HG02759 (cell line): ENCODE measurements around the gene DAPK1.

Source experiments
- ATAC-seq: cut with Tn5 transposase; IDR thresholded peaks from one replicate; pipeline ENCODE4 v1.9.1; 2021; ENCODE audit warnings: mild to moderate bottlenecking, moderate library complexity; ENCODE audit not compliant: unreplicated experiment

DAPK1 gene

DNA sequence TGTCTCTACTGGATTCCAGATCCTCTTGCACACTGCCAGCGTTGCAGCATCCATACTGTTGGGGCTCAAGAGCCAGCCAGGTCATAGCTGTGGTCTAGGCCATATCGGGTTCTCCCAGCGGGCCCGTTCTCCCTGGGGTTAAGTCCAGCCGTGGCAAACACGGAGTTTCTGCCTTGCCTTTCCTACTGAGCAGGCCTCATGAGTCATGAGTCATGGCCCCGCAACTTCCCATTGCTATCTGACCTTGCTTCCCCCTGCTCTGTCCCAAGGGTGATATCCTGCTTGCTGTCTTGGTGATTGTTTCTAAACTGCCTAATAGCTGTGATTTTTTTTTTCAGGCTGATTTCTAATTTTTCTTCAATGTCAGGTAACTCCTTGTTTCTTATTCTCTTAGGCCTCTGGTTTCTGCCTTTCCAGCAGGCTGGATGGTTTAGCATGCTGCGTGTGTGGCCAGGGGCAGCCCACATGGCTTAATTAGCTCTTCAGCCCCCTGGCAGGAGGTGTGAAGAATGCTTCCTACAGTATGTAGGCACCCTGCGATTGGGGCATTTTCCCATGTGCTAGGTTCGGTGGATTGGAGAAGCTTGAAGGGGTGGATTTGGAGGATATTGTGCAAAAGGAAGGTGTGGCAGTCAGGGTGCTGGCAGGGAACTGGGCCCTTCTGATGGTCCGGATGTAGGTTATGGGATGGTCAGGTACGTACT, 18.7 kb downstream of the DAPK1 start:
- ATAC-seq, result no peak

DNA sequence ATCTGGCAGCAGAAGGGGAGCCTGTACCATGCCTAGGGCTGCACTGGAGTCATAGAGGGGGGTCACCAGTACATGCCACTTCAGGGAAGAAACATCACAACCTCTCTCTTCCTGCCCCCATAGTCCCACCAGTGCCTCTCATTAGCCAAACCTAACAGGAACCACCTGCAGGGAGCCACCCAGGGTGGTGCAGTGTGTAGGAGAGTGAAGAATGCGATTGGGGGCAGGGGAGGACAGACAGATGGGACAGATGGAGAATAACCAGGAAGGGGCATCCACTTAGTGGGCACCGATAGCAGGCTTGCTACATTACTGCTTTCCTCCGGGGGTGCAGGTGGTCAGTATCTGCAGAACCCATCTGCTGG, 19.2 kb downstream of the DAPK1 start:
- ATAC-seq, result no peak

- ATAC-seq, result no peak
Observed at GRCh38 chr9:87517732-87518131, 20.1 kb downstream of the DAPK1 start.

GRCh38 chr9:87518702-87519335, 21.2 kb downstream of the DAPK1 start:
- ATAC-seq, result no peak

GRCh38 chr9:87519461-87519860, 21.8 kb downstream of the DAPK1 start:
- ATAC-seq, result no peak

- no peak for ATAC-seq
Observed at GRCh38 chr9:87520172-87520683, 22.6 kb downstream of the DAPK1 start.

- ATAC-seq, result no peak
Observed at GRCh38 chr9:87521834-87522233, 24.2 kb downstream of the DAPK1 start.

DNA sequence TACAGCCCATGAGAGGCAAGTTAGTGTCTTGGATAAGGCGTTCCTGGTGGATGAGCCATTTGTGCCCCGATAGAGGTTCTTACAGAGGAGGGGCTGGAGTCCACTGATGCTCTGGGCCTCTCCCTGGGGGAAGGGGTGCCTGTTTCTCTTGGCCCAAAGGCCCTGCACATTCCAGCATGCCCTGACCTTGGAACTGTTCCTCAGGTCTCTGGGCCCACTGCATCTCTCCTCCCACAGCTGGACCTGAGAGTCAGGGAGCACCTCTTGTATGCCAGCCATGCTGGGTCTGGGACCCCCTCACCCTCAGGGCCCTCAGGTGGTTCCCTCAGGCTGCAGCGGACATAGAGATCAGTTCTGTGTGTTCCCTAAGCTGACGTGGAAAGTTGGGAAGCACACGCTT, 26.4 kb downstream of the DAPK1 start:
- no peak for ATAC-seq

DNA sequence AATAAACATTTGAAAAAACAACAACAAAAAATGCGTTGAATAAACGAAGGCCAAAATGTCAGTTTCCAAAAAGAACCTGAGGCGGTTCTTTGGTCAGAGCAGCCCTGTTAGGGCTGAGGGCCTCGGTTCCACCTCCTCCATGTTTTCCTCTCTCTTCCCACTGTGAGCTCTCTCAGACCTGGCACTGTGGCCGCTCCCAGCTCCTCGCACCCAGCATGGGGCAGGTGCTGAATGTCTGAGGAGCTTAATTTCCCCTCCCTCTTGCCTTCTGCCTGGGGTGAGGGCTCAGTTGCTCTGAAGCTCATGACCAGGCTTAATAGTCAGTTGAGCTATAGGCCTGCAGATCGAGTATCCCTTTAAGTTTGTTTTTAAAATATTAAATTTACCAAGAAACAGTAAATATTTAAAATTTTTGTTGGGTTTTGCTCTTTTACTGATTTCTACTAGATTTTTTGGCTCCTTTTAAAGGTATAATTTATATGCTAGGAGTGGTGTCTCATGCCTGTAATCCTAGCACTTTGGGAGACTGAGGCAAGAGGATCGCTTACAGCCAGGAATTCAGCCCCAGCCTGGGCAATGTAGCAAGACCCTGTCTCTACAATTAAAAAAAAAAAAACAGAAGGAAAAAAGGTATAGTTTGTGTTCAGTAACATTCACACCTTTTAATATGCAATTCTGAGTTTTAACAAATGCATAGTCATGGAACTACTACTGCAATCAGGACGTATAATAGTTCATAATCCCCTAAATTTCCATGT, 28.1 kb downstream of the DAPK1 start:
- ATAC-seq, result no peak

DNA sequence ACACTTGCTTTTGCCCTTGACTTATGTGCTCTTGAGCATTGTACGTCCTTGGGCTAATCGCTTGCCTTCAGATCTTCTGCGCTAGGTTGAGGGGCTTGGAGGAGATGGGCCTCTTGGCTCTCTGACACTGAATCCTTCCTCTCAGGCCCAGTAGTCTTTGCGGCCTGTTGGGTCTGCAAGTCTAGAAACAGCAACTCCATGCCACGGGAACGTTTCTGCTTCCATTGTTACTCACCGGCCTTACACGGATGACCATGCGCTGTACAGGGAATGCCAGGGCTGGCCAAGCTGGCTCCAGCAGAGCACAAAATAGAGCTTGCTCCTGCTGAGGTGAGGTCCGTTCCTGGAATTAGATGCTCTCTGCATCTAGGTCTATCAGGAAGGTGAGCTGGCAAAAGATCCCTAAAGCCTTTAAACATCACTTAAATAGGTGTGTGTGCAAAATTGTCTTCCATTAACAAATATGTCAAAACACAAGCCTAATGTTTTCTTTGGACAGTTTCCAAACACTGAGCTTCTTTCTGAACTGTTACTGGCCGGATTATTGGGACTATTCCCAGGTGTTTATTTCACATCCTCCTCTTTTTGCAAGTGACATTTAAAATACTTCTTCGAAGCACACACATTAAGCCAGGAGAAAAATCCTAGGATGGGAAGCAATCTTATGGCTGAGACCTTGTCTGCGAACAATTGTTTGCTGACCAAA, 29.7 kb downstream of the DAPK1 start:
- no peak for ATAC-seq

- no peak for ATAC-seq
Observed at GRCh38 chr9:87528969-87529368, 31.3 kb downstream of the DAPK1 start.

- ATAC-seq, result no peak
Observed at GRCh38 chr9:87529671-87530070, 32.0 kb downstream of the DAPK1 start.

DNA sequence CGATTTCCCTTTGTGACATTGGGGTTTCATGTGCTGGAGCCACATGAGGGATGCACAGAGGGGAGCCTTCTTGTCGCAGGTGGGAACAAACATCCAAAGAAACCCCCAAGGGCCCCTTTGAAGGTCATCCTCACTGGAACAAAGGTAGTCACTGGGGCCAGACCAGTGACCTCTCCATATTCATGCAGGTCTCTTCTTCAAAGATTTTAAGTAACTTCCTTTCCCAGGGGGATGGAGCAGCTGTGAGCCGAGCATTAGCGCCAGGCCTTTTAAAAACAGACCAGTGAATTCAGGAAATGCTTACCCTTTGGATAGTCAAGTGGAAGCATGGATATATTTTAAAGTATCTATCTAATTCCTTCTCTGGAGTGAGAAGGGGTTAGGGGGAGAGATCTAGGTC, 33.0 kb downstream of the DAPK1 start:
- ATAC-seq, result no peak

DNA sequence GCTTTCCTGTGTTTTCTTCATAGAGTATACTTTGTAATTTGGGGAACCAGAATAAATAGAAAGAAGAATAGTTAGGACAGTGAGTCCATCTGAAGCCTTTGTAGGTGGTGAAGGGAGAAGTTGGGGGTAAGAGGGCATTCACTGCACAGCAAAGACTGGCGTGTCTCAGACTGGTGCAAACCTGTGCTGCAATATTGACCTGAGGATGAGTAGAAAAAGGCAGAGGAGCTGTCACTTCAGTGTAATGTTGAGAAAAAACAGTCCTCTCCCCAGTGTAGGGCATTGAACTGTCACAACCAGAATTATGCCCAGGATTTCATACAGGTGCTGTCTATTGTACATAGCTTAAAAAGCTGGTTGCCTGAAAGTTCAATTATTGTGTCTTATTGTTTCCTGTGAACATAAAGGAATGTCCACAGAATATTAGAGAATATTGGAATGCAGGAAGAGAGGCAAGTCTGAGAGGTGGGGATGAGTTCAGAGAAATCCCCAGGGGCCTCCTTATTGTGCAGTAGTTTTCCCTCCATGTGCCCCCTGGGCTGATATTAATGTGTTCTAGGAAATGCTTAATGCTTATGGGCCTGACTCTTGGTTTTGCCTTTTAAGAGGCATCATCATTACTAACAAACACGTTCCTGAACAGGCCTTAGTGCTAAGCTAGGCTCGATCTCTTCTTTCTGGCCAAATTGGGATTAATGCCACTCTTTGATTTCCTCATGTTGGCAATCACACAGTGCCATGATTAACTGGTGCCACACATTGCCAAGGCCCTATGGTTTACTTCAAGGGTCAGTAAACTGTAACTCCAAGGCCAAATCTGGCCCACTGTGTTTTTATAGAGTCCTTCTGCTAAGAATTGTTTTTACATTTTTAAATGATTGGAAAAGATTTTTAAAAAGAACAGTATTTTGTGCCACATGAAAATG, 34.0 kb downstream of the DAPK1 start:
- ATAC-seq, result no peak

GRCh38 chr9:87533271-87533670, 35.6 kb downstream of the DAPK1 start:
- no peak for ATAC-seq

DNA sequence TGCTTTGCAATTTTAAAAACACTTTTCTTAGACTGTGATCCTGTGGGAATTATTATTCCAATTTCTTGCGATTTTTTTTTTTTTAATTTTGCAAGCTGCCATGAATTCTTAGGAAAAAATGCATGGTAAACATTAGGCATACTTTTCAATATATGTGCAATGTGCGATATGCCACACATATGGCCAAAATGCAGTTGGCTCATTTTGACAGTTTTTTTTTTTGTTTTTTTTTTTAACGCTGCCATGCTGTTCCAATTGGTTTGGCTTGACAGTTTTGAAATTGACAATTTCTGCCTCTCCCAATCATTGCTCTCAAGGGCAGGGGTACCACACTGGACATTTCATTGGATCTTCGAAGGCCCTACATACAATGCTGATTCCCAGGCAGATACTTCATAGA, 36.4 kb downstream of the DAPK1 start:
- no peak for ATAC-seq

GRCh38 chr9:87534957-87535356, 37.3 kb downstream of the DAPK1 start:
- ATAC-seq, result no peak

DNA sequence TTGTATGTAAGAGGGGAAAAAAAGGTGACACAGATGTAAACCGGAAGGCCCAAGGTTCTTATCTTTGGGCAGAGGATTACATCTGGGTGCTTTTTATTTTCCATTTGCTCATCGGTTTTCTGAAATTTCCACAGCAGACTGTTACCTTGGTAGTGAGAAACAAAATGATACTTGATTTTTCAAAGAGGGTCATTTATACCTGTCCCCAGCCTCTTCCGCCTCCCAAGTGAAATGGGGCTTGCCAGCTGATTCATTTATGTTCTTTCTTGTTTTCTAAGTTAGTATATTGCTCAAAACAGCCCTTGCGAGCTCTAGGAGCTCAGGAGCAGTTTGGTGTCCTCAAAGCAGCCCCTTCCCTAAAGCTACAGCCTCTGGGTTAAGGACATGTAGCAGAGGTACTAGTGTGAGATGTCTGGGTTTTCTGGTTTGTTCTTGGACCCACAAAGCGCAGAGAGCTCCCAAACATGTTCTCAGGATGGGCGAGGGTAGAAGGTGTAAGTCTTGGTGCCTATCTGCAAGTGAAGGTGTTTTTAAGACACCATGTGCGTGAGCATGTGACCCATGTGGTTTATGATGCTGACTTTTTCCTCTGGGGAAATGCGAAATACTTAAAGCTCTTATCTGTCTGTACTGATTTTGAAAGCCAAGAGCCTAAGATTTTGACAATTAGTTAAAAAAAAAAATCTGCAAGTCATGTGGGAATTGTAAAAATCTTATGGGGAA, 38.3 kb downstream of the DAPK1 start:
- peak; percentile 85 for ATAC-seq

DNA sequence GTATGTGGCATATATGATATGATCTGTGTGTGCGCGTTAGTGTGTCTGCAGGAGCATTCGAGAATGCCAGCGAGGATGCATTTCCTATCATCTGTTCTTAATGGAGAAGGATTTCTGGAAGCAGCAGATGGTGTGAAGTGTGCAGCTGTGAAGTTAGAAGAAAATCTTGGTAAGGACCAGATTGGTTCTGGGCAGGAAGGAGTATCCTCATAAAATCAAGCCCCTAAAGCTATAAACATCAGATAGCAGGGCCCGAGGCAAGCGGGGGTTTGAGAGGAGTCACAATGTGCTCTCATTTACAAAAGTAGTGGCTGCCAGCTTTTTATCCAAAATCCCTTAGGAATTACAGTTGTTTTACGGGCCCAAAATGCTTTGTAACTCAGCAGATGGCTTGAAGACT, 40.0 kb downstream of the DAPK1 start:
- no peak for ATAC-seq
